Stimulated activated CD8-positive, alpha-beta memory T cell treated with anti-CD3 and anti-CD28 coated beads, Interleukin-4, amount 100 ng/mL, for 1 hour (primary cell): ENCODE results near the gene SNAI3.

Experiments used
- DNase-seq, 2 donors: peaks; one replicate each; pipeline ENCODE4 v3.0.0-alpha.2; 2020; ENCODE audit warnings: low read depth in 2 of 2, low spot score in 1 of 2

The SNAI3 gene

GRCh38 chr16:88721815-88722755 lies 35.8 kb upstream of the SNAI3 start:
- no peak for DNase-seq

DNA sequence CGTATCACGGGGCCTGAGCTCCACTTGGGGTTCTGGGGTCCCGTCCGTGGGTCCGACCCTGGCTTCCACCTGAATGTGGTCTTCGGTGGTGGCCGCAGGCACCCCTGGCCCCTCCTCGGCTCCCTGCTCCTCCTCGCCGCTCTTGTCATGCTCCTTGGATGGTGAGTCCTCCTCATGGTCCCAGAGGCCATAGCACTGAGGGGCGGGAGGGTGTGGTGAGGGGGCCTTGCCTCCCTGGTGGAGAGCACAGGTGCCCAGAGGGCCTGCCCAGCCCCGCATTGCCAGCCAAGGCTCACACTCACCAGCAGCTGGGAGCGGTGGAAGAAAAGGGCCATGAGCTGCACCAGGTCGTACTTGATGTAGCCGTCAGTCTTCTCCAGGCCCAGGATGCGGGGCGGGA lies 34.9 kb upstream of the SNAI3 start:
- DNase-seq: no peak

- no peak for DNase-seq
These were observed 34.2 kb upstream of the SNAI3 start for GRCh38 chr16:88720396-88720970.

- no peak for DNase-seq
These were observed 33.6 kb upstream of the SNAI3 start for GRCh38 chr16:88719933-88720296.

GRCh38 chr16:88719267-88719932 lies 33.1 kb upstream of the SNAI3 start:
- no peak for DNase-seq

DNA sequence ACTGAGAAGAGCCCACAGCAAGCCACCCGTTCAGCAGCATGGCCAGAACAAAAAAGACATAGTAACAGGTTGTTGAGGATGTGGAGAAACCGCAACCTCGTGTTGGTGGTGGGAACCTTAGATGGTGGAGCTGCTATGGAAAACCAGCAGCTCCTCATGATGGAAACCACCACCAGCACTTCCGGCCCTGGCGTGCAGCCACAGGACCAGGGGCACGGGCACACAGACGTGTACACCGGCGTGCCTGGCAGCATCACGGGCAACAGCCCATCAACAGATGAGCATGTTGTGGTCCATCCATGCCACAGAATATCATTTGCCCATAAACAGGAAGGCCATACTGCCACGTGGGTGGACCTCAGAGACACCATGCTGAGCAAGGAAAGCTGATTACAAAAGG lies 31.9 kb upstream of the SNAI3 start:
- DNase-seq: no peak

- no peak for DNase-seq
These were observed 30.3 kb upstream of the SNAI3 start for GRCh38 chr16:88716601-88717001.

GRCh38 chr16:88716201-88716600 lies 29.9 kb upstream of the SNAI3 start:
- no peak for DNase-seq

- DNase-seq: no peak
These were observed 29.2 kb upstream of the SNAI3 start for GRCh38 chr16:88715312-88716190.

GRCh38 chr16:88714420-88715302 lies 28.4 kb upstream of the SNAI3 start:
- no peak for DNase-seq

- no peak for DNase-seq
These were observed 27.5 kb upstream of the SNAI3 start for GRCh38 chr16:88713568-88714419.

DNA sequence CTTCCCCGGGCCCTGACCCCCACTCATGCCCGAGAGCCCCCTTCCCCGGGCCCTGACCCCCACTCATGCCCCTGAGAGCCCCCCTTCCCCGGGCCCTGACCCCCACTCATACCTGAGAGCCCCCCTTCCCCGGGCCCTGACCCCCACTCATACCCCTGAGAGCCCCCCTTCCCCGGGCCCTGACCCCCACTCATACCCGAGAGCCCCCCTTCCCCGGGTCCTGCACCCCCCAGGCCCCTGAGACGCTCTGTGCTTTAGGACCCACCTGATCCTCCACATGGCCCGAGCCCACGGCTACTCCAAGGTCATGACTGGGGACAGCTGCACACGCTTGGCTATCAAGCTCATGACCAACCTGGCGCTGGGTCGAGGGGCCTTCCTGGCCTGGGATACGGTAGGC lies 26.7 kb upstream of the SNAI3 start:
- DNase-seq: no peak

DNA sequence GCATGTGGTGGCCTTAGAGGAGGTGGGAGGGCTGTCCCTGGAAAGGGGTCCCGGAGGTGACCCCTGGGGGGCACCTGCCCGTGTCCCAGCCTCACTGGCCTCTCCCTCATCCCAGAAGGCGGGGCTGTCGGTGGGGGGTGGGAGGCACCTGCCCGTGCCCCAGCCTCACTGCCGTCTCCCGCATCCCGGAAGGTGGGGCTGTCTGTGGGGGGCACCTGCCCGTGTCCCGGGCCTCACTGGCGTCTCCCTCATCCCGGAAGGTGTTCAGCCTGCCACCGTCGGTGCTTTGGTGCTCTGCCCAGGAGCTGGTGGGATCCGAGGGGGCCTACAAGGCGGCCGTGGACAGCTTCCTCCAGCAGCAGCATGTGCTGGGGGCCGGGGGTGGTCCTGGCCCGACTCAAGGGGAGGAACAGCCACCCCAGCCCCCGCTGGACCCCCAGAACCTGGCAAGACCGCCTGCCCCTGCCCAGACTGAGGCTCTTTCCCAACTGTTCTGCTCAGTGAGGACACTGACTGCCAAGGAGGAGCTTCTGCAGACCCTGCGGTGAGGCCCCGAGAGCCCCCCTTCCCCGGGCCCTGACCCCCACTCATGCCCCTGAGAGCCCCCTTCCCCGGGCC lies 26.2 kb upstream of the SNAI3 start:
- DNase-seq: no peak

DNA sequence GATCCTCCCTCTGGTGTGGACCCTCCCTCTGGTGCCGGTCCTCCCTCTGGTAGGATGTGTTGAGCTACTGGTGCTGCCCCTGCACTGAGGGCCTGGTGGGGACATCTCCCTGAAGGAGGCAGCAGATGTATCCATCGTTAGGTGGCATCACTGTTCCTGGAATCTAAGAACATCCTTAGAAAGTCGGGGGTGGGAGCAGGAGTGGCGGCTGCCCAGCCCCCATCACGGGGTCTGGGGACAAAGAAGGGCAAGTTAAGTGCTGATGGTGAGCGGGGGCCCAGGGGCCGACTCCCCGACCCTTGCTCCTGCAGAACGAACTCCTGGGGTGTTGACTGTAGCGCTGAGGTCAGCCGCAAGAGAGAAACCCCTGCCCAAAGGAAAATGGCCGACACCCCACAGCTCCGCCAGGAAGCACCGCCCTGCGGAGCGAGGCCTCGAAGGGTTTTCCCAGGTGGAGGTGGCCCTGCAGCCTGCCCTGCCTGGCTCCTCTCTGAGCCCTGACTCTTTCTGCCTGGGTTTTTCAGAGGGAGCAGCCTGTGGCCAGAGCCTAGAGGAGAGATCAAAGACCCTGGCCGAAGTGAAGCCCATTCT lies 25.5 kb upstream of the SNAI3 start:
- DNase-seq: no peak

GRCh38 chr16:88710556-88710955 lies 24.2 kb upstream of the SNAI3 start:
- DNase-seq: no peak

GRCh38 chr16:88706965-88707826 lies 20.9 kb upstream of the SNAI3 start:
- DNase-seq: no peak

GRCh38 chr16:88706229-88706964 lies 20.1 kb upstream of the SNAI3 start, which contains the start of the genes CTU2 and RNF166:
CTU2 (plus strand) TSS chr16:88706503; CDS start chr16:88706531, 28 bp downstream.
RNF166 (minus strand) TSS chr16:88706408; CDS start chr16:88706325, 83 bp downstream.
- peak; percentile 84 to 86 for DNase-seq
